Suprapubic skin (tissue), 4 donors: ENCODE measurements around the gene EPHB1. TPM values are rescaled to one million over a fixed set of nuclear protein-coding genes. Genes with fewer than 3 reads are reported as not detected.

Experiments used
- DNase-seq, 2 donors: peaks; one replicate each; pipeline ENCODE4 v3.0.0-alpha.2; 2019; ENCODE audit warnings: low spot score in 2 of 2
- H3K27ac ChIP-seq: fragments of 200-600 bp; sonication (generic); one replicate; pipeline ENCODE4 v1.5.1; 2019
- H3K27me3 ChIP-seq: fragments of 200-600 bp; sonication (generic); one replicate; pipeline ENCODE4 v1.5.1; 2019
- H3K36me3 ChIP-seq: fragments of 200-600 bp; sonication (generic); one replicate; pipeline ENCODE4 v1.5.1; 2019
- H3K4me1 ChIP-seq: fragments of 200-600 bp; sonication (generic); one replicate; pipeline ENCODE4 v1.5.1; 2019
- H3K4me3 ChIP-seq: fragments of 200-600 bp; sonication (generic); one replicate; pipeline ENCODE4 v1.5.1; 2019; ENCODE audit warnings: mild to moderate bottlenecking
- H3K9me3 ChIP-seq: fragments of 200-600 bp; sonication (generic); one replicate; pipeline ENCODE4 v1.5.1; 2019
- CTCF ChIP-seq, 2 donors: fragments of 200-600 bp in 1 of 2; fragments of 450-650 bp in 1 of 2; sonication (generic) in 1 of 2; IDR thresholded peaks; one replicate each; pipeline ENCODE4 v1.5.1; 2016 to 2019; ENCODE audit warnings: antibody characterized with exemption in 2 of 2, mild to moderate bottlenecking in 1 of 2, moderate library complexity in 1 of 2
- EP300 ChIP-seq: sonication (generic); formaldehyde crosslinking; IDR thresholded peaks from one replicate; pipeline ENCODE4 v1.6.1; 2017; ENCODE audit warnings: antibody characterized with exemption
- POLR2A ChIP-seq, 2 donors: fragments of 450-650 bp; IDR thresholded peaks; one replicate each; pipeline ENCODE4 v1.6.1; 2017; ENCODE audit warnings: antibody characterized with exemption in 2 of 2, mild to moderate bottlenecking in 2 of 2, moderate library complexity in 2 of 2
- POLR2AphosphoS5 ChIP-seq, 3 donors: sonication (generic); formaldehyde crosslinking; IDR thresholded peaks; one replicate each; pipeline ENCODE4 v1.6.1; 2017; ENCODE audit warnings: antibody characterized with exemption in 3 of 3
- WGBS: methylation state at CpG from one replicate; pipeline ENCODE4 v1.1.5; 2018; 5-methylcytosine and 5-hydroxymethylcytosine counted together
- total RNA-seq, 4 donors: library from RNA; depleted of rRNA; stranded (reverse); fragments of >200 nt; gene quantifications; one replicate each; pipeline ENCODE4 v1.1.0, GENCODE V29; 2016

The EPHB1 gene
- total RNA-seq, 4 donors from 2014 or later, result 8.5 to 30.7 (median 18.5) TPM

GRCh38 chr3:134808835-134809234, 13.8 kb downstream of the EPHB1 start:
- WGBS, result 88% methylated on average over 1 of the region's 1 CpG
- Histone ChIP-seq H3K9me3 (no peaks in the 10 kb centered on the region), H3K4me3 (no peak overlapping the region), H3K27ac (peak overlapping the region; percentile 33), H3K4me1 (peaks cover 14% of the 10 kb centered on the region), H3K27me3 (no peaks in the 10 kb centered on the region), H3K36me3 (no peaks in the 10 kb centered on the region)
- no peak for DNase-seq
- TF ChIP-seq EP300, result no peak

- no peaks in the 10 kb centered on the region for H3K36me3 ChIP-seq
- H3K4me3 ChIP-seq, result no peak overlapping the region
- TF ChIP-seq POLR2A (IDR thresholded peaks at IDR 0.05) (no peak), EP300 (no peak)
- DNase-seq, result no peak
- peaks cover 14% of the 10 kb centered on the region for H3K4me1 ChIP-seq
- no peaks in the 10 kb centered on the region for H3K9me3 ChIP-seq
- no peaks in the 10 kb centered on the region for H3K27me3 ChIP-seq
- 52% methylated on average over 5 of the region's 5 CpGs for WGBS
- peak overlapping the region; percentile 86 for H3K27ac ChIP-seq
Observed at GRCh38 chr3:134809427-134810051, 14.5 kb downstream of the EPHB1 start.

GRCh38 chr3:134810052-134810435, 15.0 kb downstream of the EPHB1 start:
- Histone ChIP-seq H3K36me3 (no peaks in the 10 kb centered on the region), H3K4me3 (no peak overlapping the region), H3K4me1 (peaks cover 14% of the 10 kb centered on the region), H3K27me3 (no peaks in the 10 kb centered on the region), H3K27ac (peak overlapping the region; percentile 86), H3K9me3 (no peaks in the 10 kb centered on the region)
- whole genome bisulfite sequencing, result 24% methylated on average over 2 of the region's 2 CpGs
- no peak for DNase-seq
- TF ChIP-seq POLR2AphosphoS5 (IDR thresholded peaks at IDR 0.05) (no peak), EP300 (no peak), CTCF (IDR thresholded peaks at IDR 0.05) (no peak), POLR2A (IDR thresholded peaks at IDR 0.05) (no peak)

GRCh38 chr3:134810850-134811249, 15.8 kb downstream of the EPHB1 start:
- Histone ChIP-seq H3K36me3 (no peaks in the 10 kb centered on the region), H3K9me3 (no peaks in the 10 kb centered on the region), H3K27ac (no peak overlapping the region), H3K4me3 (no peak overlapping the region), H3K4me1 (peaks cover 14% of the 10 kb centered on the region), H3K27me3 (no peaks in the 10 kb centered on the region)
- TF ChIP-seq POLR2AphosphoS5 (IDR thresholded peaks at IDR 0.05) (no peak), EP300 (no peak), CTCF (IDR thresholded peaks at IDR 0.05) (no peak), POLR2A (IDR thresholded peaks at IDR 0.05) (no peak)
- no peak for DNase-seq
- WGBS, result 60% methylated on average over 2 of the region's 2 CpGs

- Histone ChIP-seq H3K27me3 (no peaks in the 10 kb centered on the region), H3K4me1 (peaks cover 14% of the 10 kb centered on the region), H3K4me3 (no peak overlapping the region), H3K9me3 (no peaks in the 10 kb centered on the region), H3K27ac (no peak overlapping the region), H3K36me3 (no peaks in the 10 kb centered on the region)
- DNase-seq, result peak in 1 of 2 donors; percentile 18
- 0% methylated on average over 1 of the region's 1 CpG for WGBS
- no peak for TF ChIP-seq POLR2A (IDR thresholded peaks at IDR 0.05)
- TF ChIP-seq POLR2AphosphoS5 (IDR thresholded peaks at IDR 0.05), result no peak
- no peak for TF ChIP-seq CTCF (IDR thresholded peaks at IDR 0.05)
- no peak for TF ChIP-seq EP300
Observed at GRCh38 chr3:134813618-134814017, 18.6 kb downstream of the EPHB1 start.

GRCh38 chr3:134815519-134815918, 20.5 kb downstream of the EPHB1 start:
- 73% methylated on average over 1 of the region's 1 CpG for WGBS
- Histone ChIP-seq H3K9me3 (no peaks in the 10 kb centered on the region), H3K4me1 (peaks cover 10% of the 10 kb centered on the region), H3K27me3 (no peaks in the 10 kb centered on the region), H3K27ac (no peak overlapping the region), H3K4me3 (no peak overlapping the region), H3K36me3 (no peaks in the 10 kb centered on the region)
- no peak for DNase-seq
- no peak for TF ChIP-seq POLR2AphosphoS5 (IDR thresholded peaks at IDR 0.05)
- no peak for TF ChIP-seq POLR2A (IDR thresholded peaks at IDR 0.05)
- no peak for TF ChIP-seq EP300
- TF ChIP-seq CTCF (IDR thresholded peaks at IDR 0.05), result no peak
